Thoracic aorta (tissue), 2 donors: ENCODE results near the gene JPH3. TPM values are rescaled to one million over a fixed set of nuclear protein-coding genes. Genes with fewer than 3 reads are reported as not detected.
A peak's percentile ranks its signal among the peaks of the same experiment; 100 is the strongest.

Experiments
- ATAC-seq: fragments of 150-250 bp; one replicate; pipeline ENCODE4 v1.8.0; 2017; ENCODE audit warnings: low read depth; ENCODE audit not compliant: insufficient number of reproducible peaks, low FRiP score
- DNase-seq: peaks from one replicate; pipeline ENCODE4 v3.0.0-alpha.2; 2020; ENCODE audit warnings: low spot score
- H3K27ac ChIP-seq, 2 donors: fragments of 200-600 bp; sonication (generic); 1 replicate in 1 of 2; 2 replicates in 1 of 2; pipeline ENCODE4 v1.5.1; 2016; ENCODE audit warnings: mild to moderate bottlenecking in 2 of 2, moderate library complexity in 2 of 2
- H3K27me3 ChIP-seq: fragments of 200-600 bp; sonication (generic); replicated peaks from 2 replicates; pipeline ENCODE4 v1.6.0; 2016; ENCODE audit warnings: mild to moderate bottlenecking; ENCODE audit not compliant: insufficient read depth
- H3K36me3 ChIP-seq: fragments of 200-600 bp; sonication (generic); one replicate; pipeline ENCODE4 v1.5.1; 2016
- H3K4me1 ChIP-seq, 2 donors: fragments of 200-600 bp; sonication (generic); 1 replicate in 1 of 2; 2 replicates in 1 of 2; pipeline versions ENCODE4 v1.5.1 to v1.6.0; 2016; ENCODE audit warnings: low read depth in 2 of 2, mild to moderate bottlenecking in 1 of 2; ENCODE audit not compliant: control insufficient read depth in 1 of 2
- H3K4me3 ChIP-seq: fragments of 200-600 bp; sonication (generic); 2 replicates; pipeline ENCODE4 v1.5.1; 2016; ENCODE audit warnings: mild to moderate bottlenecking
- H3K9me3 ChIP-seq: fragments of 200-600 bp; sonication (generic); 2 replicates; pipeline ENCODE4 v1.5.1; 2016
- CTCF ChIP-seq: fragments of 200-600 bp; sonication (generic); IDR thresholded peaks from one replicate; pipeline ENCODE4 v1.5.1; 2019; ENCODE audit warnings: antibody characterized with exemption
- total RNA-seq, 2 donors: library from RNA; depleted of rRNA; stranded (reverse); fragments of >200 nt; gene quantifications; one replicate each; pipeline versions ENCODE4 v1.1.0 to v1.2.3, GENCODE V29; 2016

JPH3 gene
- total RNA-seq, 2 donors from 2014 or later: not detected

- H3K27ac ChIP-seq: peak overlapping the region; percentile 97 to 99
- H3K36me3 ChIP-seq: no peaks in the 10 kb centered on the region
- ATAC-seq (no peak), DNase-seq (no peak)
- TF ChIP-seq CTCF: no peak
- no peaks in the 10 kb centered on the region for H3K27me3 ChIP-seq
- no peak overlapping the region for H3K4me3 ChIP-seq
- peaks cover 24 to 33% of the 10 kb centered on the region in 2 donors for H3K4me1 ChIP-seq
- H3K9me3 ChIP-seq: no peaks in the 10 kb centered on the region
These were observed 18.7 kb upstream of the JPH3 start for GRCh38 chr16:87583453-87584131.

- ATAC-seq (no peak), DNase-seq (no peak)
- H3K27ac ChIP-seq: no peak overlapping the region
These were observed 18.0 kb upstream of the JPH3 start for GRCh38 chr16:87584271-87584670.

GRCh38 chr16:87584975-87585374 lies 17.3 kb upstream of the JPH3 start:
- TF ChIP-seq CTCF: no peak
- H3K9me3 ChIP-seq: no peaks in the 10 kb centered on the region
- H3K4me1 ChIP-seq: peaks cover 24 to 39% of the 10 kb centered on the region in 2 donors
- DNase-seq (no peak), ATAC-seq (no peak)
- H3K27me3 ChIP-seq: no peaks in the 10 kb centered on the region
- H3K36me3 ChIP-seq: no peaks in the 10 kb centered on the region
- H3K4me3 ChIP-seq: no peak overlapping the region
- H3K27ac ChIP-seq: no peak overlapping the region

More at GRCh38 chr16:87584271-87584670, 18.0 kb upstream of the JPH3 start:
- TF ChIP-seq CTCF: no peak
- H3K9me3 ChIP-seq: no peaks in the 10 kb centered on the region
- no peak overlapping the region for H3K4me3 ChIP-seq
- peaks cover 24 to 39% of the 10 kb centered on the region in 2 donors for H3K4me1 ChIP-seq
- H3K27me3 ChIP-seq: no peaks in the 10 kb centered on the region
- H3K36me3 ChIP-seq: no peaks in the 10 kb centered on the region

GRCh38 chr16:87585442-87586200 lies 16.7 kb upstream of the JPH3 start:
- Histone ChIP-seq H3K27ac (no peak overlapping the region), H3K4me1 (peaks cover 24 to 39% of the 10 kb centered on the region in 2 donors), H3K4me3 (no peak overlapping the region), H3K27me3 (no peaks in the 10 kb centered on the region), H3K36me3 (no peaks in the 10 kb centered on the region), H3K9me3 (no peaks in the 10 kb centered on the region)
- ATAC-seq (no peak), DNase-seq (no peak)
- TF ChIP-seq CTCF: no peak

- Histone ChIP-seq H3K4me3 (no peak overlapping the region), H3K4me1 (peaks cover 21 to 33% of the 10 kb centered on the region in 2 donors), H3K27ac (no peak overlapping the region), H3K27me3 (no peaks in the 10 kb centered on the region), H3K36me3 (no peaks in the 10 kb centered on the region), H3K9me3 (no peaks in the 10 kb centered on the region)
- no peak for TF ChIP-seq CTCF
- ATAC-seq (no peak), DNase-seq (no peak)
These were observed 16.0 kb upstream of the JPH3 start for GRCh38 chr16:87586201-87586782.
